GM19463 (cell line): ENCODE data around the gene DLG2.

Source experiments
- ATAC-seq: cut with Tn5 transposase; IDR thresholded peaks from one replicate; pipeline ENCODE4 v1.9.1; 2021; ENCODE audit warnings: mild to moderate bottlenecking, moderate library complexity; ENCODE audit not compliant: unreplicated experiment

DLG2 gene

GRCh38 chr11:85133636-85134035 lies 493.5 kb downstream of the DLG2 start:
- no peak for ATAC-seq

- ATAC-seq, result no peak
Observed at GRCh38 chr11:85132851-85133585, 494.1 kb downstream of the DLG2 start.

GRCh38 chr11:85127349-85127748 lies 499.8 kb downstream of the DLG2 start:
- ATAC-seq, result no peak

- peak; percentile 88 for ATAC-seq
Observed at GRCh38 chr11:85123752-85124231, 503.4 kb downstream of the DLG2 start.

GRCh38 chr11:85118151-85118550 lies 509.0 kb downstream of the DLG2 start:
- no peak for ATAC-seq

GRCh38 chr11:85115798-85116197 lies 511.3 kb downstream of the DLG2 start:
- ATAC-seq, result no peak

DNA sequence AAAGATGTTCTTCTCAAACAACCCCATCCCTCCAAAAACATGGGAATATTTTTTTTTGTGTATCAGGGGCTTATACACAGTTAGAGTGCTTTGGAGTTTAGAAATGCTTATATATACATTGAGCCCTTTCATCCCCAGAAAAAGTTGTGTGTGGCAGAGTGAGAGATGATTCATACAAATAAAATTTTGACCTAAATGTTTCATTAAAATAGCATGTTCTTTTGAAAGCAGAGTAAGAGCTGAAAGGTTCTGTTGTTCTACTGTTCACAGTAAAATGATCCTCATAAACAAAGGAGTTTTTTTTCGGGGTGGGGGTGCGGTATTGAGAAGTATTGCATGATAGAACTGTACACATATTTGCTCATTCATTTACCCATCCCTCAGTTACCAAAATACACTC lies 512.4 kb downstream of the DLG2 start:
- no peak for ATAC-seq

DNA sequence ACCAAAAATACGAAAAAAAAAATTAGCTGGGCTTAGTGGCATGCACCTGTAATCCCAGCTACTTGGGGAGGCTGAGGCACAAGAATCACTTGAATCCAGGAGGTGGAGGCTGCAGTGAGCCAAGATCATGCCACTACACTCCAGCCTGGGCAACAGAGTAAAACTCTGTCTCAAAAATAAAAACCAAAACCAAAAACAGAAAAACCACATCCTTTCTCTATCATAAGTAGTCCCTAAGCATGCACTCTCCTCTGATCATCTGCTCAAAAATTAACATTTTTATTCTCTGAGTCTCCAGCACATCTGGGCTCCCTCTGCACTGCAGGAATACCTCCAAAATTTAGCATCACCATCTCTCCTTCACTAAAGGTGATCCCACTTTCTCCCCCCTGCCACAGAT lies 516.9 kb downstream of the DLG2 start:
- peak; percentile 89 for ATAC-seq

GRCh38 chr11:85109141-85109540 lies 518.0 kb downstream of the DLG2 start:
- peak; percentile 61 for ATAC-seq

DNA sequence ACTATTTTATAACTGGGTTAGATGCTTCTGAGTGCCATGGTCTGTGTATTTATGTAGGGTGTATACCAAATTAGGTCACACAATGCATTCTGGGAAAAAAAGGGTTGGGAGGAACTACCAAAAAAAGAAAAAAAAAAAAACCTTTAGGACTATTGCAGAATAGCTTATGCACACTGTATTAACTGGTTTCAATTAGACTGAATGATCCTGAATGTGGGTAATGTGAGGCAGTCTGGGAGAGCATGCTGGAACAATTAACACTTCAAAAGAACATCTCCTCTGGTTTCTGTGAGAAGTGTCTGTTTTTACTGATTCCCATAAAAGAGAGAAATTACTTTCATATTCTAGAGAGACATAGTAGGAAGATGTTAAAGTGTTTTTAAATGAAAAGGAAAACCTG lies 521.3 kb downstream of the DLG2 start:
- ATAC-seq, result no peak

GRCh38 chr11:85099522-85099921 lies 527.6 kb downstream of the DLG2 start:
- no peak for ATAC-seq

DNA sequence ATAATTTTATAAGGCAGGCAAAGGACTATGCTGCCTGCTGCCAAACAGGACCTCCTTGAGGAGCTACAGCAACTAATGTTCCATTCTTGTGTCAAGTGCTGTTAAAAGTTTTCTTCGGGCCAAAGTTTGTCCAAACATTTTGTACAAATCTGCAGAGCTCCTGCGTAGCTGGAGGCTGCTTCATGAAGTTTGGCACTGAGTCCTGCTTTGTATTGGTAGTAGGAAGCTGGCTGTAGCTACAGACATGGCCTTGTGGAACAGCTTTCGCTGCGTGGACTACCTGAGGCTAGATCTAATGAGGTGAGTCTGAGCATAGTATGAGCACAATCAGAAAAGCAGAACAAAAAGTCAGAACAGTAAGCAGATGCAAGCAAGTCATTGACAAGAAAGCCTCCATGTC lies 528.1 kb downstream of the DLG2 start:
- no peak for ATAC-seq

GRCh38 chr11:85096939-85097338 lies 530.2 kb downstream of the DLG2 start:
- no peak for ATAC-seq

- no peak for ATAC-seq
Observed at GRCh38 chr11:85095239-85095638, 531.9 kb downstream of the DLG2 start.

DNA sequence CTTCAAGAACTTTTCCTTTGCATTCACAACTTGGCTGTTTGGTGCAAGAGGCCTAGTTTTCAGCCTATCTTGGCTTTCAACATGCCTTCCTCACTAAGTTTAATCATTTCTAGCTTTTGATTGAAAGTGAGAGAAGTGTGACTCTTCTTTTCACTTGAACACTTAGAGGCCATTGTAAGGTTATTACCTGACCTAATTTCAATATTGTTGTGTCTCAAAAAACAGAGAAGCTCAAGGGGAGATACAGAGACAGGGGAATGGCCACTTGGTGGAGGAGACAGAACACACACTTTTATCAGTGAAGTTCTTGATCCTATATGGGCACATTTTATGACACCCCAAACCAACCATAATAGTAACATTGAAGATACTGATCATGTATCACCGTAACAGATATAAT lies 532.3 kb downstream of the DLG2 start:
- peak; percentile 59 for ATAC-seq

GRCh38 chr11:85089654-85090053 lies 537.5 kb downstream of the DLG2 start:
- no peak for ATAC-seq

- no peak for ATAC-seq
Observed at GRCh38 chr11:85088286-85088685, 538.9 kb downstream of the DLG2 start.

- ATAC-seq, result no peak
Observed at GRCh38 chr11:85086504-85087284, 540.5 kb downstream of the DLG2 start.

DNA sequence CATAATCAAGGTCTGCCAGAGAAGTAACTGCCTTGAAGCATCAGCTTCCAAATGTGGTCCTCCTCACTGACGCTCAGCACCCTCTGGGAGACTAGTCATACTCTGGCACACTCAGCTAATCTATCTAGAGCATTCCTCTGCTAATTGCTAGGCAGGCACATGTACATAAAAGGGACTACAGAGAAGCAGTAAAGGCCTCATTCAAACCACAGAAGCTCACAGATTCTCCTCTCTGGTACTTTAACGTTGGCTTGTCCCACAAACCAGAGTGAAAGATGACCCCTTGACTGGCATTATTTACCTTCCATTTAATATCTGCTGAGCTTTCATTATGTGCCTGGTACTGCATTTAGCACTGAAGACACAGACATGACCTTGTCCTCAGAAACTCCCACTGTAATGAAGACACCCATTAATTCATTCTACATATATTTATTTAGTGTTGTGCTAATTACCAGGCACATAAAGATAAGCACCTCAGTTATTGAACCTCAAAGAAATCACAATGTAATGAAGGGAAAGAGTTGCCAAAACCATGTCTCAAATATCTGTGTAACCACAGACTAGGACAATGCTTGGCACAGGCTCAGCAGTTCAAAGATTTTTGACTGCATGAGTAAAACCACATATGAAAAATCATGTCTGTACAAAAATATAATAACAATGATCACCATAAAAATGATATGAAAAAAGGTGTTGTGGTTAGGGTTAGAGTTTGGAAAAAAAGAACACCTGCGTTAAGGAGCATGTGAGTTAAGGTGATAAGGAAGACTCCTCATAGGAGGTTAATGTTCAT lies 550.4 kb downstream of the DLG2 start:
- ATAC-seq, result no peak

DNA sequence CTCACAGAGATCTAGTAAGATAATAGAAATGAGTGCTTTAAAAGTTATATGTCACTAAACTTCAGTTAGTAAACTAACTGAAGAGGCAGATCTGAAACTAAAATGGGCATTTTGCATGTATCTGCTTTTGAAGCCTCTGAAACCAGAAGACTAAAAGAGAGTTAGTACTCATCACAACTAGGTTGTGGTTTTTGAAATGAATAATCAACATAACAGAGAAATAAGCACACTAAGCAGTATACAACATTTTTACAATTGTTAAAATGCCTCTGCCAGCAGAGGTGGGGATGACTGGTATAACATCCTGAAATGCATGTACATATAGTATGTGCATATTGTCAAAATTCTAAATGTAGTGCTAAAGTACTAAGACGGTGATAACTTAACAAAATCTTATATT lies 564.5 kb downstream of the DLG2 start:
- peak; percentile 98 for ATAC-seq

- ATAC-seq, result no peak
Observed at GRCh38 chr11:85052636-85053035, 574.5 kb downstream of the DLG2 start.
